Astrocyte (in vitro differentiated cells and primary cell): Measurements from ENCODE around the gene COL6A3.

Experiments used
- CTCF ChIP-seq: IDR thresholded peaks from 2 replicates; pipeline ENCODE4 v1.5.1; 2011; ENCODE audit warnings: low read depth, mild to moderate bottlenecking, inconsistent platforms, low read length, moderate library complexity; ENCODE audit not compliant: insufficient read depth
- EZH2 ChIP-seq: IDR thresholded peaks from 2 replicates; pipeline ENCODE4 v1.6.1; 2012; ENCODE audit warnings: mild to moderate bottlenecking, low read length, inconsistent platforms; ENCODE audit not compliant: insufficient read depth

GRCh38 chr2:237448171-237448570, 34.2 kb upstream of the COL6A3 start:
- TF ChIP-seq CTCF = no peak
- no peak for TF ChIP-seq EZH2
